Stimulated activated CD8-positive, alpha-beta memory T cell treated with anti-CD3 and anti-CD28 coated beads, Interleukin-2, amount 100 ng/mL, for 48 hours (primary cell): ENCODE results near the gene AQP5.

Source experiments
- DNase-seq, 2 donors: peaks; one replicate each; pipeline ENCODE4 v3.0.0-alpha.2; 2020; ENCODE audit warnings: low read depth in 2 of 2

The AQP5 gene

DNA sequence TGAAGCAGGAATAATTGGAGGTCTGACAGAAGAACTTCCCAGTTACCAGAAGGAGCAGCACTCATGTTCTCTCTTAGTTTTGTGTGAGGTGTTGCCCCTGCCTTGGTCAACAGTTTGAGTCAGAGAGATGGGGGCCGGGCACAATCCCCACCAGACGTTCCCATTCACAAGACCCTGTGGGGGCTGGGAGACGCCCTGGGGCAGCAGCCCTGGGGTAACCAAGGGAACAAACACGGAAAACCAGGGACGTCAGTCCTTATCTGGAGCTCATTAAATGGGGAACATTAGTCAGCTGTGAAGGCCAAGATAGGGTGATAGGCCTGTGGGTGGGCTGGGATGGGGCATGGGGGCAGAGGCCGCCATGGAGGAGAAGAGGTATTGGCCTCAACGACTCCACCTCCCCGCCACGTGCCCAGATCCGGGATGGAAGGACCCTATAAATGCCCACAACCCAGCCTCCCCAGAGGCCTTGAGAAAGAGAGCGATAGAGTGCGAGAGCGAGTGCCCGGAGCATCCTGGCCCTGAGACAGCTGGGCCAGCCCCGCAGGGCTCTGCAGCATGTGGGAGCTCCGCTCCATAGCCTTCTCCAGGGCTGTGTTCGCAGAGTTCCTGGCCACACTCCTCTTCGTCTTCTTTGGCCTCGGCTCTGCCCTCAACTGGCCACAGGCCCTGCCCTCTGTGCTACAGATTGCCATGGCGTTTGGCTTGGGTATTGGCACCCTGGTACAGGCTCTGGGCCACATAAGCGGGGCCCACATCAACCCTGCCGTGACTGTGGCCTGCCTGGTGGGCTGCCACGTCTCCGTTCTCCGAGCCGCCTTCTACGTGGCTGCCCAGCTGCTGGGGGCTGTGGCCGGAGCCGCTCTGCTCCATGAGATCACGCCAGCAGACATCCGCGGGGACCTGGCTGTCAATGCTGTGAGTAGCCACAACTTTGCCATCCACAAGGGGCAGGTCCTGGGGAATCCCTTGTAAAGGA, 11.1 kb upstream of the AQP5 start, which contains the start of gene AQP2:
TSS of gene AQP2 (plus strand) at position 465 of the 979 bp plus-strand sequence. CDS start at position 559, 94 bp downstream.
- no peak for DNase-seq

GRCh38 chr12:49951411-49952240, 10.0 kb upstream of the AQP5 start:
- DNase-seq: no peak

DNA sequence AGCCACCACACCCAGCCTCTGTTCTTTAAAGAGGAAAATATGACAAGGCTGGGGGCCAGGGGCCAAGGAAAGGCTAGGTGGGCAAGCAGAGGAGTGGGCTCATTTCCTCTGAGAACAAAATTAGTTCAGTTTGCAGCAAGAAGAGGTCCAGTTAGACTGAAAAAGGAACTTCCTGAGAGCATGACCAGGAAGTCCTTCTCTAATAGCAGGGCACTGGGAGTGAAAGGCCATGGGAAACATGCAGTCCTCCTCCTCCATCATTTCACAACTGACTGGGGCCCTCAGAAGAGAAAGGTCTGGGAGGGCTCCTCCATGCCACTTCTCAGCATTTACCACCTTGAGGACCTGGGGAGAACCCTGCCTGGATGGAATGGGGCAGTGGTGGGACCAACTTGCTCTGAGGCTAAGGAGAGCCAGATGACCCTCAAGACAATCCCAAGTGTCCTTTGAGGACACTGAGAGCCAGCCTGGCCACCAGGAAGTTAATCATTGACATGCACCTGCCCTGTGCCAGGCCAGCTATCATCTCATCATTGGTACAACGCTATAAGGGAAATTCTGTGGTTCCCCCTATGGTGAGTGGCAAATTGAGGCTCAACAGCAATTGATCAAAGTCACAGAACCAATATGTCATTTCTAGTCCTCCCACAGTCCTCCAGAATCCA, 9.1 kb upstream of the AQP5 start:
- no peak for DNase-seq

- no peak for DNase-seq
Measured at GRCh38 chr12:49953151-49953550, 8.5 kb upstream of the AQP5 start.

DNA sequence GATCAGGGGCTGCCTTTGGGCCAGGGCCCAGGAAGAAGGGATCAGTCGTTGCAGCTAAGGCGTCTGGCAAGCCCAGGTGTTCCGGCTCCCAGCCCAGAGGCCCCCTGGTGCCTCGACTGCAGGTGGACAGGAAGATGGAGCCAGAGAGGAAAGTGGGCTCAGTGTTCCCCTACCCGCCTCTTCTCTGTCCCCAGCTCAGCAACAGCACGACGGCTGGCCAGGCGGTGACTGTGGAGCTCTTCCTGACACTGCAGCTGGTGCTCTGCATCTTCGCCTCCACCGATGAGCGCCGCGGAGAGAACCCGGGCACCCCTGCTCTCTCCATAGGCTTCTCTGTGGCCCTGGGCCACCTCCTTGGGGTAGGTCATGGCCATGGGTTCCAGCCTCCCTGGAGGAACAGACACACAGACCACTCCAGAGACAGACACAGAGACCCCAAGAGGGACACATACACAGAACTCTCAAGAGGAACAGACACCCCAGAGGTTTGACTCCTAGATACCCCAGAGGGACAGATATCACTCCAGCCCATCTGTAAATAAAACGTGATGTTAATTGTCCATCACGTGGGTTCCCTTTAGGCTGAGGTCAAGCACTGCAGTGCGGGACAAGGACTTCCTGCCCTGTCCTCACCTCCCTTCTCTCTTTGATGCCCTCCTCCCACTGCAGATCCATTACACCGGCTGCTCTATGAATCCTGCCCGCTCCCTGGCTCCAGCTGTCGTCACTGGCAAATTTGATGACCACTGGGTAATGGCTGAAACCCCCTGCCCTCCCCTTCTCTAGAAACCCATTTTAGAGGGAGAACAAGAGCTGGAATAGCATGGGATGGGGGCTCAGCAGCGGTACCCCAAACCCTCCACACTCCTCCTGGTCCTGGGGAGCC, 7.5 kb upstream of the AQP5 start:
- DNase-seq: no peak

DNA sequence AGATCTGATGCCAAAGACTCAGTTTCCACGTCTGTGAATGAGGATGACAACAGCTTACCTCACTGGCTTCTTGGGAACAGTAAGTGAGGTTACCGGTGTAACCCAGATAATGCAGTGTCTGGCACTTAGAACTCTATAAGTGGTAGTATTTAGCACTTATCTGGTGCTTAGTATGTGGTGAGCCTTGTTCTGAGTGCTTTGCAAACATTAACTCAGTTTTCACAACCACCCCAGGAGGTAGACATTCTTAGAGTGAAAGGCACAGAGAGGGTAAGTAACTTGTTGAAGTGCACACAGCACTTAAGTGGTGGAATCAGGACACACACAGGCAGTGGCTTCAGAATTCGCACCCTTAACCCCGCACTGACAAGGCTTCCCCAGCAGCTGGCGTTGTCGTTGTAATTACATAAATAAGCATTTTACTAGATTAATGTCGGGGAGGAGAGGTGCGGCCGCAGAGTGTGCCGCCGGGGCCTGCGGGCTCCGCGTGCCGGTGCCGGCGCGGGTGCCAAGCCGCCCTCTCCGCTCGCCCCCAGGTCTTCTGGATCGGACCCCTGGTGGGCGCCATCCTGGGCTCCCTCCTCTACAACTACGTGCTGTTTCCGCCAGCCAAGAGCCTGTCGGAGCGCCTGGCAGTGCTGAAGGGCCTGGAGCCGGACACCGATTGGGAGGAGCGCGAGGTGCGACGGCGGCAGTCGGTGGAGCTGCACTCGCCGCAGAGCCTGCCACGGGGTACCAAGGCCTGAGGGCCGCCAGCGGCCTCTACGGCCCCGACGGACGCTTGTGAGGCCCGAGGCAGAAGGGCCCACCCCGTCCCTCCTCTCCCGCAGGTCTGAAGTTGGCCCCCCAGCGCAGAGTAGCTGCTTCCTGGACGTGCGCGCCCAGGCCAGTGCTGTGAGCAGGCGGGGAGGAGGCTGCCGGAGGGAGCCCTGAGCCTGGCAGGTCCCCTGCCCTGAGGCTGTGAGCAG, 6.5 kb upstream of the AQP5 start:
- no peak for DNase-seq

GRCh38 chr12:49955899-49956662, 5.6 kb upstream of the AQP5 start:
- DNase-seq: no peak

GRCh38 chr12:49956663-49957569, 4.8 kb upstream of the AQP5 start:
- no peak for DNase-seq

- no peak for DNase-seq
Measured at GRCh38 chr12:49957570-49957967, 4.1 kb upstream of the AQP5 start.

GRCh38 chr12:49959685-49960473, 1.8 kb upstream of the AQP5 start:
- no peak for DNase-seq

DNA sequence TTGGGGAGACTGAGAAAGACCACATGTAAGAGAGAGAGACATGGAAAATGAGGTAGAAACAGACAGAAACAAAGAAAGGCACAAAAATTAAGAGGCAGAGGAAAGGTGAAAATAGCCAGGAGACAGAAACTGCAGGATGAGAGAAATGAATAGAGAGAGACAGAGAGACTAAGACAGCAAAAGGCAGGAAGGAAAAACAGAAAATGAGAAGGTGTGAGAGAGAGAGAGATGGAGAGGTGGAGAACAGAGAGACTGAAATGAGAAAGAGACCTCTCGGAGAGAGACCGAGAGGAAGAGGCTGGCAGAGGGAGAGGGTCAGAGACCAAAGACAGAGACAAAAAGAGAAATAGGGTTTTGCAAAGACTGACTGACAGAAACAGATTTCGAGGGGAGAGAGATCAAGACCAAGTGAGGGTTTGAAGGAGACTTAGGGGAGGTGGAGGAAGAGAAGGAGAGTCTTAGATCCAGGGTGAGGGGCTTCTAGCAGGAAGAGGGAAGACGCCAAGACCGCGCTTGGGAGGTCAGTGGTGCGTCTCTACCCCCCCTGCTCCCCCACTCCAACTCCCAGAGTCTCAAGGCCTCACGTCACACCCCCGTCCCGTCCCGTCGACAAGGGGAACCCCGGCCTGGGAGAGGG, 1.1 kb upstream of the AQP5 start:
- no peak for DNase-seq

GRCh38 chr12:49961993-49962764, 507 bp downstream of the AQP5 start:
- no peak for DNase-seq

GRCh38 chr12:49962861-49963765, 1.4 kb downstream of the AQP5 start:
- DNase-seq: no peak

DNA sequence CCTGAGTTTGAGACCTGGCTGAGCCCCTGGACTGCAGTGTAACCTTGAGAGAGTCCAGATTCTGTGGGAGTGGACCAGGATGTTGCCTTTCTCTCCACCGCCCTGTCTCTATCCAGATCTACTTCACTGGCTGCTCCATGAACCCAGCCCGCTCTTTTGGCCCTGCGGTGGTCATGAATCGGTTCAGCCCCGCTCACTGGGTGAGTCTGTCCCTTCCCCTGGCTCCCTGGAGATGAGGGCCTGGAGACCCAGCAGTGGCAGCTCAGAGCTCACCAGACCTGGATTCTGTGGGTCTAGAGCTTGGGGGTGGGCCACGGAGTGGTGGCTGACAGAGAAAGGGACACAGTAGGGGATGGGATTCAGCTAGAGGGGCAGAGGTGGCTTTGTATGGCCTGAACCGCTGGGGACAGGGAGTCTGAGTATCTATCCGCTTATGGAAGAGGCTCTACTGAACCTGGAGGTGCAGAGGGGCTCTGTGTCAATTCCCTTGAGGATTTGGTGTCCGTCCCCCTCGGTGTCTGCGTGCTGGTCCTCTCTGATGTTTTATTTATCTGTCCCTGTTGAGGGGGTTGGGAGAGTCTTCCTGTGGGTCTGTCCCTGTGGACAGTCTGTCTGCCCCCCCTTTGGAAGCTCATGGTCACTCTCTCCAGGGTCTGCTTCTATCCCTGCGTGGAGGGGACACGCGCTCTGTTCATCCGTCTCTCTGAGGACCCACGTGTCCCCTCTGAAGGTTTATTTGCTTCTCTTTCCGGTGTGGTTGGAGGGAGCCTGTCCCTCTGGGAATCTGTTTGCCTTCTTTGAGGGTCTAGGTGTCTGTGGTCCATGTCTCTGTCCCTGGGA, 2.5 kb downstream of the AQP5 start:
- no peak for DNase-seq
